ENCODE data around the gene SGMS2. TPM values are rescaled to one million over a fixed set of nuclear protein-coding genes. Genes with fewer than 3 reads are reported as not detected.

SGMS2 gene
- total and polyA plus RNA-seq, 10 of the 15 experiments (the other 5 are each of a cell fraction or from before 2014, with no cell fraction given) = under 0.01 to 3.2 (median 0.17) TPM; not detected in 4

- Histone ChIP-seq H3K79me2 (ENCODE audit: control insufficient read depth, insufficient read depth, low read length) (no peaks in the 10 kb centered on the region), H3K9ac (ENCODE audit: control insufficient read depth, insufficient read depth, low read length) (no peak overlapping the region), H3K36me3 (ENCODE audit: control insufficient read depth in 2 of 2, insufficient read depth in 2 of 2, low read length in 1 of 2) (no peaks in the 10 kb centered on the region), H3K4me2 (ENCODE audit: control insufficient read depth, insufficient read depth) (no peak overlapping the region), H3K27me3 (replicated peaks in 1 of 2; ENCODE audit: control insufficient read depth in 2 of 2, insufficient read depth in 2 of 2, low read length in 1 of 2) (peaks cover 5 to 14% of the 10 kb centered on the region in 2 experiments), H4K20me1 (ENCODE audit: control insufficient read depth, insufficient read depth) (no peaks in the 10 kb centered on the region), H2AFZ (ENCODE audit: control insufficient read depth, low read depth, low read length) (no peak overlapping the region), H3K27ac (ENCODE audit: control insufficient read depth, insufficient read depth) (no peak overlapping the region), H3K9me3 (replicated peaks; ENCODE audit: control insufficient read depth, insufficient read depth, low read length) (no peaks in the 10 kb centered on the region), H3K4me1 (ENCODE audit: control insufficient read depth, insufficient read depth, low read length) (no peaks in the 10 kb centered on the region), H3K4me3 (no peak overlapping the region)
- ATAC-seq (no peak), DNase-seq (ENCODE audit: low read depth, low spot score) (no peak), FAIRE-seq (no peak)
- no TSS peak for BruUV-seq (replicated peaks)
- ChIA-PET RAD21 (ENCODE audit: unreplicated experiment) (no interaction called here), SMC1A (ENCODE audit: uncharacterized antibody, unreplicated experiment) (no interaction called here), CTCF (interaction anchor here (1.0 to 1.1 kb wide), 3 partner anchors 22 to 70 kb away, joined by 3 read pairs; no protein-coding TSS in a partner anchor), POLR2A (no interaction called here)
- TF ChIP-seq STAT1 (conservative IDR thresholded peaks at IDR 0.05) = no peak
- TF ChIP-seq E4F1 (IDR thresholded peaks at IDR 0.05; ENCODE audit: borderline replicate concordance, partially characterized antibody) = no peak
- in situ Hi-C loops (cut with MboI) = no loop called here
- intact Hi-C loops (cut with micrococcal nuclease; ENCODE audit: unreplicated experiment) = no loop called here
- 26% methylated on average over 6 of the region's 6 CpGs for WGBS (ENCODE audit: insufficient coverage, insufficient replicate concordance, low lambda C conversion rate, missing lambda C conversion rate)
Observed at GRCh38 chr4:107828315-107829090, 3.8 kb downstream of the SGMS2 start.

- 19% methylated on average over 4 of the region's 4 CpGs for WGBS (ENCODE audit: insufficient coverage, insufficient replicate concordance, low lambda C conversion rate, missing lambda C conversion rate)
- H3K27ac ChIP-seq (ENCODE audit: control insufficient read depth, insufficient read depth) = no peak overlapping the region
- H3K4me1 ChIP-seq (ENCODE audit: control insufficient read depth, insufficient read depth, low read length) = no peaks in the 10 kb centered on the region
- ChIA-PET RAD21 (ENCODE audit: unreplicated experiment) (no interaction called here), SMC1A (ENCODE audit: uncharacterized antibody, unreplicated experiment) (no interaction called here), CTCF (interaction anchor here (0.9 to 1.6 kb wide), 2 partner anchors 10 to 73 kb away, joined by 3 to 5 read pairs; no protein-coding TSS in a partner anchor), POLR2A (no interaction called here)
- no peaks in the 10 kb centered on the region for H4K20me1 ChIP-seq (ENCODE audit: control insufficient read depth, insufficient read depth)
- H3K79me2 ChIP-seq (ENCODE audit: control insufficient read depth, insufficient read depth, low read length) = no peaks in the 10 kb centered on the region
- no peak overlapping the region for H2AFZ ChIP-seq (ENCODE audit: control insufficient read depth, low read depth, low read length)
- H3K36me3 ChIP-seq (ENCODE audit: control insufficient read depth in 2 of 2, insufficient read depth in 2 of 2, low read length in 1 of 2) = no peaks in the 10 kb centered on the region
- H3K4me2 ChIP-seq (ENCODE audit: control insufficient read depth, insufficient read depth) = no peak overlapping the region
- no peaks in the 10 kb centered on the region for H3K27me3 ChIP-seq (replicated peaks in 1 of 2; ENCODE audit: control insufficient read depth in 2 of 2, insufficient read depth in 2 of 2, low read length in 1 of 2)
- DNase-seq (ENCODE audit: low read depth, low spot score) (no peak), FAIRE-seq (no peak), ATAC-seq (no peak)
- in situ Hi-C loops (cut with MboI) = no loop called here
- intact Hi-C loops (cut with micrococcal nuclease; ENCODE audit: unreplicated experiment) = no loop called here
- no TSS peak for BruUV-seq (replicated peaks)
- no peaks in the 10 kb centered on the region for H3K9me3 ChIP-seq (replicated peaks; ENCODE audit: control insufficient read depth, insufficient read depth, low read length)
- H3K9ac ChIP-seq (ENCODE audit: control insufficient read depth, insufficient read depth, low read length) = no peak overlapping the region
- H3K4me3 ChIP-seq = no peak overlapping the region
- TF ChIP-seq BCLAF1 (IDR thresholded peaks at IDR 0.05) (no peak), BCL3 (IDR thresholded peaks at IDR 0.05; ENCODE audit: borderline replicate concordance, insufficient read depth, low read depth, low read length, poor library complexity, severe bottlenecking) (no peak), SP1 (IDR thresholded peaks at IDR 0.05; ENCODE audit: low read depth, low read length) (no peak), NFXL1 (IDR thresholded peaks at IDR 0.05; ENCODE audit: borderline replicate concordance) (no peak), MTA2 (IDR thresholded peaks at IDR 0.05; ENCODE audit: low read depth) (no peak)
Observed at GRCh38 chr4:107831140-107831539, 6.4 kb downstream of the SGMS2 start.
